ENCODE data around the gene SUPT20HL2. TPM values are rescaled to one million over a fixed set of nuclear protein-coding genes. Genes with fewer than 3 reads are reported as not detected.
"Not testable (repeated sequence)": the region's sequence is repeated elsewhere in the genome, so short reads cannot be mapped to it uniquely, and the experiment has no call there.

The SUPT20HL2 gene
- polyA plus RNA-seq, 2 donors, result not detected

- Histone ChIP-seq H3K4me3 (ENCODE audit: low read depth in 1 of 2, low read length in 2 of 2) (no peak overlapping the region), H3K27ac (ENCODE audit: low read depth in 2 of 2, low read length in 1 of 2) (no peak overlapping the region), H3K27me3 (ENCODE audit: control insufficient read depth in 1 of 2, insufficient read depth in 2 of 2, low read length in 2 of 2) (no peaks in the 10 kb centered on the region), H3K36me3 (ENCODE audit: control insufficient read depth in 2 of 2, insufficient read depth in 2 of 2, low read length in 1 of 2) (no peaks in the 10 kb centered on the region), H3K4me1 (ENCODE audit: control insufficient read depth in 2 of 2, insufficient read depth in 2 of 2, low read length in 1 of 2) (no peaks in the 10 kb centered on the region), H3K9me3 (ENCODE audit: control insufficient read depth in 2 of 2, insufficient read depth in 1 of 2, low read depth in 1 of 2, low read length in 1 of 2) (no peaks in the 10 kb centered on the region)
Observed at GRCh38 chrX:24339911-24340310, 26.0 kb upstream of the SUPT20HL2 start.

- 64 to 67% methylated on average over 1 of the region's 1 CpG for WGBS, 2 donors
- no peak overlapping the region for H3K4me3 ChIP-seq (ENCODE audit: low read depth in 1 of 2, low read length in 2 of 2)
- no peaks in the 10 kb centered on the region for H3K36me3 ChIP-seq (ENCODE audit: control insufficient read depth in 2 of 2, insufficient read depth in 2 of 2, low read length in 1 of 2)
- H3K9me3 ChIP-seq (ENCODE audit: control insufficient read depth in 2 of 2, insufficient read depth in 1 of 2, low read depth in 1 of 2, low read length in 1 of 2), result no peaks in the 10 kb centered on the region
- H3K4me1 ChIP-seq (ENCODE audit: control insufficient read depth in 2 of 2, insufficient read depth in 2 of 2, low read length in 1 of 2), result no peaks in the 10 kb centered on the region
- H3K27me3 ChIP-seq (ENCODE audit: control insufficient read depth in 1 of 2, insufficient read depth in 2 of 2, low read length in 2 of 2), result no peaks in the 10 kb centered on the region
- H3K27ac ChIP-seq (ENCODE audit: low read depth in 2 of 2, low read length in 1 of 2), result no peak overlapping the region
Observed at GRCh38 chrX:24335871-24336270, 22.0 kb upstream of the SUPT20HL2 start.

- no peaks in the 10 kb centered on the region for H3K9me3 ChIP-seq (ENCODE audit: control insufficient read depth in 2 of 2, insufficient read depth in 1 of 2, low read depth in 1 of 2, low read length in 1 of 2)
- H3K4me3 ChIP-seq (ENCODE audit: low read depth in 1 of 2, low read length in 2 of 2), result no peak overlapping the region
Observed at GRCh38 chrX:24334461-24334860, 20.6 kb upstream of the SUPT20HL2 start.

GRCh38 chrX:24333371-24333770 is 19.5 kb upstream of the SUPT20HL2 start:
- Histone ChIP-seq H3K36me3 (ENCODE audit: control insufficient read depth in 2 of 2, insufficient read depth in 2 of 2, low read length in 1 of 2) (no peaks in the 10 kb centered on the region), H3K27me3 (ENCODE audit: control insufficient read depth in 1 of 2, insufficient read depth in 2 of 2, low read length in 2 of 2) (no peaks in the 10 kb centered on the region), H3K4me3 (ENCODE audit: low read depth in 1 of 2, low read length in 2 of 2) (no peak overlapping the region), H3K9me3 (ENCODE audit: control insufficient read depth in 2 of 2, insufficient read depth in 1 of 2, low read depth in 1 of 2, low read length in 1 of 2) (no peaks in the 10 kb centered on the region), H3K27ac (ENCODE audit: low read depth in 2 of 2, low read length in 1 of 2) (no peak overlapping the region), H3K4me1 (ENCODE audit: control insufficient read depth in 2 of 2, insufficient read depth in 2 of 2, low read length in 1 of 2) (no peaks in the 10 kb centered on the region)
- 73 to 76% methylated on average over 1 of the region's 1 CpG for WGBS, 2 donors

More at GRCh38 chrX:24334461-24334860, 20.6 kb upstream of the SUPT20HL2 start:
- H3K36me3 ChIP-seq (ENCODE audit: control insufficient read depth in 2 of 2, insufficient read depth in 2 of 2, low read length in 1 of 2), result no peaks in the 10 kb centered on the region
- no peak overlapping the region for H3K27ac ChIP-seq (ENCODE audit: low read depth in 2 of 2, low read length in 1 of 2)
- no peaks in the 10 kb centered on the region for H3K27me3 ChIP-seq (ENCODE audit: control insufficient read depth in 1 of 2, insufficient read depth in 2 of 2, low read length in 2 of 2)
- no peaks in the 10 kb centered on the region for H3K4me1 ChIP-seq (ENCODE audit: control insufficient read depth in 2 of 2, insufficient read depth in 2 of 2, low read length in 1 of 2)

- no peaks in the 10 kb centered on the region for H3K36me3 ChIP-seq (ENCODE audit: control insufficient read depth in 2 of 2, insufficient read depth in 2 of 2, low read length in 1 of 2)
- 67 to 71% methylated on average over 4 of the region's 4 CpGs for WGBS, 2 donors
- H3K9me3 ChIP-seq (ENCODE audit: control insufficient read depth in 2 of 2, insufficient read depth in 1 of 2, low read depth in 1 of 2, low read length in 1 of 2), result no peaks in the 10 kb centered on the region
- H3K4me3 ChIP-seq (ENCODE audit: low read depth in 1 of 2, low read length in 2 of 2), result no peak overlapping the region
- H3K27me3 ChIP-seq (ENCODE audit: control insufficient read depth in 1 of 2, insufficient read depth in 2 of 2, low read length in 2 of 2), result no peaks in the 10 kb centered on the region
- no peaks in the 10 kb centered on the region for H3K4me1 ChIP-seq (ENCODE audit: control insufficient read depth in 2 of 2, insufficient read depth in 2 of 2, low read length in 1 of 2)
- no peak overlapping the region for H3K27ac ChIP-seq (ENCODE audit: low read depth in 2 of 2, low read length in 1 of 2)
Observed at GRCh38 chrX:24332878-24333277, 19.0 kb upstream of the SUPT20HL2 start.

- peaks cover 0 to 5% of the 10 kb centered on the region in 2 donors for H3K27me3 ChIP-seq (ENCODE audit: control insufficient read depth in 1 of 2, insufficient read depth in 2 of 2, low read length in 2 of 2)
- WGBS, 2 donors, result 78 to 81% methylated on average over 1 of the region's 1 CpG
- H3K4me3 ChIP-seq (ENCODE audit: low read depth in 1 of 2, low read length in 2 of 2), result no peak overlapping the region
- no peaks in the 10 kb centered on the region for H3K4me1 ChIP-seq (ENCODE audit: control insufficient read depth in 2 of 2, insufficient read depth in 2 of 2, low read length in 1 of 2)
- H3K27ac ChIP-seq (ENCODE audit: low read depth in 2 of 2, low read length in 1 of 2), result no peak overlapping the region
- no peaks in the 10 kb centered on the region for H3K9me3 ChIP-seq (ENCODE audit: control insufficient read depth in 2 of 2, insufficient read depth in 1 of 2, low read depth in 1 of 2, low read length in 1 of 2)
- H3K36me3 ChIP-seq (ENCODE audit: control insufficient read depth in 2 of 2, insufficient read depth in 2 of 2, low read length in 1 of 2), result no peaks in the 10 kb centered on the region
Observed at GRCh38 chrX:24325231-24325630, 11.4 kb upstream of the SUPT20HL2 start.

GRCh38 chrX:24321741-24322395 is 8.0 kb upstream of the SUPT20HL2 start:
- Histone ChIP-seq H3K4me3 (ENCODE audit: low read depth in 1 of 2, low read length in 2 of 2) (no peak overlapping the region), H3K9me3 (ENCODE audit: control insufficient read depth in 2 of 2, insufficient read depth in 1 of 2, low read depth in 1 of 2, low read length in 1 of 2) (no peaks in the 10 kb centered on the region), H3K27ac (ENCODE audit: low read depth in 2 of 2, low read length in 1 of 2) (no peak overlapping the region), H3K4me1 (ENCODE audit: control insufficient read depth in 2 of 2, insufficient read depth in 2 of 2, low read length in 1 of 2) (no peaks in the 10 kb centered on the region), H3K27me3 (ENCODE audit: control insufficient read depth in 1 of 2, insufficient read depth in 2 of 2, low read length in 2 of 2) (peaks cover 0 to 5% of the 10 kb centered on the region in 2 donors), H3K36me3 (ENCODE audit: control insufficient read depth in 2 of 2, insufficient read depth in 2 of 2, low read length in 1 of 2) (no peaks in the 10 kb centered on the region)
- 75 to 88% methylated on average over 4 of the region's 4 CpGs for WGBS, 2 donors

- H3K4me3 ChIP-seq (ENCODE audit: low read depth in 1 of 2, low read length in 2 of 2), result no peak overlapping the region
- no peak overlapping the region for H3K27ac ChIP-seq (ENCODE audit: low read depth in 2 of 2, low read length in 1 of 2)
- H3K27me3 ChIP-seq (ENCODE audit: control insufficient read depth in 1 of 2, insufficient read depth in 2 of 2, low read length in 2 of 2), result peaks cover 0 to 9% of the 10 kb centered on the region in 2 donors
- no peaks in the 10 kb centered on the region for H3K9me3 ChIP-seq (ENCODE audit: control insufficient read depth in 2 of 2, insufficient read depth in 1 of 2, low read depth in 1 of 2, low read length in 1 of 2)
- 21 to 46% methylated on average over 1 of the region's 1 CpG for WGBS, 2 donors
- H3K36me3 ChIP-seq (ENCODE audit: control insufficient read depth in 2 of 2, insufficient read depth in 2 of 2, low read length in 1 of 2), result no peaks in the 10 kb centered on the region
- no peaks in the 10 kb centered on the region for H3K4me1 ChIP-seq (ENCODE audit: control insufficient read depth in 2 of 2, insufficient read depth in 2 of 2, low read length in 1 of 2)
Observed at GRCh38 chrX:24317567-24317966, 3.7 kb upstream of the SUPT20HL2 start.

GRCh38 chrX:24316111-24316510 is 2.2 kb upstream of the SUPT20HL2 start:
- H3K9me3 ChIP-seq (ENCODE audit: control insufficient read depth in 2 of 2, insufficient read depth in 1 of 2, low read depth in 1 of 2, low read length in 1 of 2), result no peaks in the 10 kb centered on the region
- WGBS, 2 donors, result 43 to 80% methylated on average over 1 of the region's 1 CpG
- H3K27ac ChIP-seq (ENCODE audit: low read depth in 2 of 2, low read length in 1 of 2), result no peak overlapping the region

GRCh38 chrX:24312249-24312607 is 1.6 kb downstream of the SUPT20HL2 start:
- 73 to 79% methylated on average over 2 to 4 of the region's 6 CpGs for WGBS, 2 donors
- not testable (repeated sequence) for H3K27me3 ChIP-seq (ENCODE audit: control insufficient read depth in 1 of 2, insufficient read depth in 2 of 2, low read length in 2 of 2); H3K9me3 ChIP-seq (ENCODE audit: control insufficient read depth in 2 of 2, insufficient read depth in 1 of 2, low read depth in 1 of 2, low read length in 1 of 2); H3K4me1 ChIP-seq (ENCODE audit: control insufficient read depth in 2 of 2, insufficient read depth in 2 of 2, low read length in 1 of 2); H3K4me3 ChIP-seq (ENCODE audit: low read depth in 1 of 2, low read length in 2 of 2); H3K27ac ChIP-seq (ENCODE audit: low read depth in 2 of 2, low read length in 1 of 2); H3K36me3 ChIP-seq (ENCODE audit: control insufficient read depth in 2 of 2, insufficient read depth in 2 of 2, low read length in 1 of 2)

More at GRCh38 chrX:24316111-24316510, 2.2 kb upstream of the SUPT20HL2 start:
- H3K36me3 ChIP-seq (ENCODE audit: control insufficient read depth in 2 of 2, insufficient read depth in 2 of 2, low read length in 1 of 2), result no peaks in the 10 kb centered on the region
- peaks cover 0 to 5% of the 10 kb centered on the region in 2 donors for H3K27me3 ChIP-seq (ENCODE audit: control insufficient read depth in 1 of 2, insufficient read depth in 2 of 2, low read length in 2 of 2)
- no peak overlapping the region for H3K4me3 ChIP-seq (ENCODE audit: low read depth in 1 of 2, low read length in 2 of 2)
- no peaks in the 10 kb centered on the region for H3K4me1 ChIP-seq (ENCODE audit: control insufficient read depth in 2 of 2, insufficient read depth in 2 of 2, low read length in 1 of 2)

All from esophagus (tissue), 2 donors.